ENCODE results near the gene NAALADL2.

Gene NAALADL2

DNA sequence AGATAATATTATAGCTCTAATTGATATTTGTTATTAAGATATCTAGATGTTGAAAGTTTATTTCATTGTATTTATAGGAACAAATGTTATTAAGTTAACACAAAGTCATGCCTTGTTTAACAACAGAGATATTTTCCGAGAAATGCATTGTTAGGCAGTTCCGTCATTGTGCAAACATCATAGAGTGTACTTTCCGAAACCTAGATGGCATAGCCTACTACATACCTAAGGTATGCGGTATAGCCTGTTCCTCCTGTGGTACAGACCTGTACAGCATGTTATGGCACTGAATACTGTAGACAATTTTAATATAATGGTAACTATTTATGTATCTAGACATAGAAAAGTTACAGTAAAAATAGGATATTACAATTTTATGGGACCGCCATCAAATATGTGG is 114.3 kb downstream of the NAALADL2 start:
- DNase-seq (ENCODE audit: low read depth): no peak

DNA sequence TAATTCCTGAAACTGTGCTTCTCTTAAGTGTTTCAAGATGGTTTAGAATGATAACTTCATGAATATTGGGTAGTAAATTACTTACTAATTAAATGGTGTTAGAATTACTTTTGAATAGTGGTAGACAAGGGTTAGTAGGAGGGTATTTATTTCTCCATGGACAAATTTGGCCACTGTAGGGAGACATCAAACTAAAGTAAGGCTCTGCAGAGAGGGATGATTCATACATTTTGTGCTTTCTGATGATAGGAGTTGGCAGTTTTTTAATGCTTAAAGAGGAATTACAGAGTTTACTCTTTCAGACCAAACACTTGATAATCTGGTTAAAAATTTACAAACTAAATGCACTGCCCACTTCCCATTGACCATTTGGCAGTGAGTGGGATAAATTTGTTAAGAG is 127.6 kb downstream of the NAALADL2 start:
- DNase-seq (ENCODE audit: low read depth): no peak

DNA sequence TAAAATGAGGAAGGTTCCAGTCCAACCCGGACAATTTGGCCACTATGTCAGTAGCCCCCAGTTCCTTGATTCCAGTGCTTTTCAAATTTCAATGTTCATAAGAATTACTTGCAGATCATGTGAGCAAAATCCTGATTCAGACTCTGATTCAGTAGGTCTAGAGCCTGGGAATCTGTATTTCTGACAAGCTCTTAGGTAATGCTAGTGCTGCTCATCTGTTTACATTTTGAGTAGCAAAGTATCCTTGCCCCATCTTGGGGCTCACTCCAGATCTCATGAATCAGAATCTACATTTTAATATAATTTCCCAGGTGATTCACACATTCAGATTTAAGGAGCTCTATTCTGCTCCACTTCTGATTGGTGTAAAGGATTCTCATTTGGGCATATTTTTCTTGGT is 142.0 kb downstream of the NAALADL2 start:
- DNase-seq (ENCODE audit: low read depth): no peak

DNA sequence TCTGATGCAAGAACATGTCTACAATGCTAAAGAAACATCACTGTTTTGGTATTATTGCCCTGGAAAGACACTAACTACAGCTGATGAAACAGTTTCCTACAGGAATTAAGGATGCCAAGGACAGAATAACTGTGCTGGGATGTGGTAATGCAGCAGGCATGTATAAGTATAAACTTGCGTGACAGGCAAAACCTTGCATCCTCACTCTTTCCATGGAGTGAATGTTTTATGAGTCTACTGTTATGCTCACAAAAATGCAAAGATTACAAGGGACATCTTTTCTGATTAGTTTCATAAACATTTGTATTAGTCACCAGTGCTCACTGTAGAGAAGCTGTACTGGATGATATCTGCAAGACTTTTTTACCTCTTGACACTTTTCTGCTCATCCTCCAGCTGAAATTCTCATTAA is 143.6 kb downstream of the NAALADL2 start:
- DNase-seq (ENCODE audit: low read depth): no peak

DNA sequence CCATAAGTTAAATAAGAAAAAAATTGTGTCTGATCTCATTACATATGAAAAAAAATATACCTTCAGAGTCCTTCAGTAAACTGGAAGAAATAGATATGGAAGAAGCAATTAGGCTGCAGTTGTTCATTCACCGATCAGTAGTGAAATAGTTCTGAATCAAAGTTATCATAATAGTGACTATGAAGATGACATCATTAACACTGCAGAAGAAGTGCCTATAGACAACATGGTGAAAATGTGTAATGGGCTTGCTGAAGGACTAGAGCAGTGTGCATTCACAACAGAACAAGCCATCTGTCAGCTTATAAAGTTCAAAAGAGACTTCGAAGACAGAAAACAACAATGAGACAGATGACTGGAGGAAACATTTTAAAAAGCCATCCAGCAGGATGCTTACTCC is 144.5 kb downstream of the NAALADL2 start:
- no peak for DNase-seq (ENCODE audit: low read depth)

DNA sequence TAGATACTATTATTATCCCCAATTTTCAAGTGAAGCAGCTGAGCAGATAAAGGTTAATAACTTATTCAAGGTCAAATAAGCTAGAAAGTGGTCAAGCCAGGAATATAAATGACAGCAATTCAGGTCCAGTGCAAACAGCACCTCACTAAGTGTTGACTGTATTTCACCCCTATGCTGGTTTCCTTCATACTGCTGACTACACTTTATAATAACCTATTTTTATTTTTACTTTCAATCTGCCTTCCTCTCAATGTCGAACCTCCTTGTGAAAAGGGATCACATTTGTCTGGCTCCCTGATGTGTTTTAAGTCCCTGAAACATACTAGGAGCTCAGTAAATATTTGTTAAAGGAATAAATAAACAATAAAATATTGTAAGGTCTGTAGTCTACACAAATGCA is 146.1 kb downstream of the NAALADL2 start:
- no peak for DNase-seq (ENCODE audit: low read depth)

DNA sequence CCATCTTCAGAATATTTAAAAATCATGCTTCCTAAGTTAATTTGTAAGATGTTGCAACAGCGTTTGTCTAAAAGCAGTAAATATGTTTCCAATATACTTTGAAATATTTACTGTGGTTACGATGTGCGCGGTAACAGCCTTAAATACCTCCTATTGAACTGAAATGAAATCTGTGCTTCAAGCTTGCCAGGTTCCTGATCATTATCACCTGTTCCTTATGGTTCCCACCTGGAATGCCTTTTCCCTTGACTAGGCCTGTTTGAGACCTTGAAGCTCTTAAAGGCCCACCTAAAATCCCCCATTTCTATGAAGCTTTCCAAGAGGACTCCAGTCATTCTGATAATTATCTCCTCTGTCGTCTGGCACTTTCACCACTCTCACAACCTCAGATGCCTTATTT is 146.7 kb downstream of the NAALADL2 start:
- DNase-seq (ENCODE audit: low read depth): no peak

DNA sequence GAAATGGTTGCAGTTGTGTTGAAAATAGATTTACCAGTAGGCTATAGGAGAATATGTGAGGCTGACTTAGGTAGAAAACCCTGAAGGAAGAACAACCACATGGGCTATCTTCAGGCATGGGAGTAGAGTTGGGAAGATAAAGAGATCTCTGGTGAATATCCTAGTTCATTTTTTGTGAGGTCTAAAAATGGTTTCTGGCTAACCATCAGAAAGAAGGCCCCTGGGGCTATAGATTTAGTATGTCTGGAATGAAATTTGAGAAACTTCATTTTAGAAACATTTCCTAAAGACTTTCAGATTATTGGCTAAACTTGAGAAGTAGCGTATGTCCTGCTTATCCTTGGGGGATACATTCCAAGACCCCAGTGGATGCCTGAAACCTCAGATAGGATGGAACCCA is 148.2 kb downstream of the NAALADL2 start:
- DNase-seq (ENCODE audit: low read depth): no peak

DNA sequence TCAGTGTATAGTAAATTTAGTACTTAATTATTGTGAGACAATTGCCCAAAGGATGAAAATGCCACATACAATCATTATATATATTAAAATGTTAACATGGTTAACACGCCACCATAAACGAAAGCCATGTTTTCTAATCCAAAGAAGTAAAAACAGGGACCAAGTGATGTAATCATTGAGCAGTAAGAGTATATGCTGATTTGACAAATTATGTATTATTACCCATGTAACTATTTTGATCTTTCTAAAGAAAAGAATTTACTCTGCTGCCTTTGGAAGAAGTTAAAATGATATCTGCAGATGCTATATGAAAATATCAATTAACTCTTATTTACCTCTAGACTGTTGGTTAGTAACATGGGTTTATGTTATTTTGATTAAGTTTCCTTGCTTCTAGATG is 150.2 kb downstream of the NAALADL2 start:
- DNase-seq (ENCODE audit: low read depth): no peak

DNA sequence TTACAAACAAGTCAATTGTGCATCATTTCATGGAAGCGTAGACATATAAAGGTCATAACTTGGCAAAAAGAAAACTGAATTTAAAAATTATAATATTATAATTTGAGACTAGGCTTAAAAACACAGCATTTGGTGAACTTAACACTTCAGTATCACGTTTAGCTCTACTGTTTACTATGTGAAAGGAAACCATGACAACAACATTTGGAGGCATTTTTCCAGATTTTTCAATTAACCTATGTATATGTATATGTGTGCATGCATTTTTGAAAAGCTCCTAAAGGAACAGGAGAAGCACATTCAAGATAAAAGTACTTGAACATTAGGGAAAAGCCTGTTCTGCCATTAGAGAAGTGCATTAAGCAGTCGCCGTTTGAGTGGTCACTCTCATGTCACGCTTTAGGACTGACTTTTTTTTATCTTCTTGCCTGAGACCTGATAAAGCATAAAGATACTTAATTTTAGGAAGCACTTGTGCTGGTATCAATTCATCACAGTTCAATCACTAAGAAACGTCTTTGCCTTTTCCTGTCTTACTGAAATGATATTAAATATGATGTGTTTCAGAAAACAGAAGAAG is 156.0 kb downstream of the NAALADL2 start:
- peak; percentile 17 for DNase-seq (ENCODE audit: low read depth)

DNA sequence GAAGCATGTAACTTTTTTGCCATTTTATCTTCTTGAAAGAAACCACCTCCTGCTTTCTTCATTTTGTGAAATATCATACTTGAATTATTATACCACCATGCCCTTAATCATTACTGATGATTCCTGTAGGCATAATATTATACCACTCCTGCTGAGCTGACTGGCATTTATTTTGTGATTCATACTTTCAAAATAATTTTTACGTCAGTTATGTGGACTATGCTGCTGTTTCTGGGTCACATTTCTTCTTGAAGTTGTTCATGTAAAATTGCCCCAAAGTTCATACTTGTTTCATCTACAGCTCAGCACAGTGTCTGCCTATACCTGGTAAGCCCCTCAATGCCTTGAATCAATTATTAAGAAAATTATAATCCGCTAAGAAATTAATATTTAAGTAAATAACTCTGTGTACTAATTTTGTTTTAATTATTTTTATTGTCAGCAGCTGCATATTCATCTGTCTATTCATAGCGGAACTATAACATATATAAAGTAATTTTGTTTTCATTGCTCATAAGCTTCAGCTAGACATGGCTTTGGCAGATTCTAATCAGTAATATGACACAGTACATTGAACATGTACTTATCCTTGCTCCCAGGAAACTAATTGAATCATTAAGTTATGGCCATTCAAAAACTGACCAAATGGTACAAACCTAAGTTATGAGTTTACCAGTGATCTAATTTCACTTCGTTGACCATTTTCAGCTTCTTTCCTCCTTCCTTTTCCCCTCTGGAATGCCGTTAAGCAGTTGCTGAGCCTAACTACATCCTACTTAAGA is 160.0 kb downstream of the NAALADL2 start:
- no peak for DNase-seq (ENCODE audit: low read depth)

DNA sequence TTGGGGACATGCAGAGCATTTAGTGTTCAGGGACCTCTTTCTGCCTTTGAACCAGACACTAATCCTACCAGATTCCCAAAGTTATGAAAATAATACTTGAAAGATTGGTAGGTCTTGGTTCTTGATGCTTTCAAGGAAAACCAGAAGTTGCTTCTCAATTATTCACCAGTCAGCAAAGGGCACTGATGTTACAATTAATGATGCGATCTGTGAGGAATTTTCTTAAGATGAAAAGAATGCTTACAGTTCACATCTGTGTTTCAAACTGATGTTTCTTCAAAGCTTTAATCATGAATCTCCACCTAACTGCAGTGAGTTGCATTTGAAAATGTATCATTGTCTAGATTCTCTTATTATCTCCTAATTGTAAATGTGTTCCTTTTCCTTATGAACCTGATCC is 161.0 kb downstream of the NAALADL2 start:
- DNase-seq (ENCODE audit: low read depth): no peak

DNA sequence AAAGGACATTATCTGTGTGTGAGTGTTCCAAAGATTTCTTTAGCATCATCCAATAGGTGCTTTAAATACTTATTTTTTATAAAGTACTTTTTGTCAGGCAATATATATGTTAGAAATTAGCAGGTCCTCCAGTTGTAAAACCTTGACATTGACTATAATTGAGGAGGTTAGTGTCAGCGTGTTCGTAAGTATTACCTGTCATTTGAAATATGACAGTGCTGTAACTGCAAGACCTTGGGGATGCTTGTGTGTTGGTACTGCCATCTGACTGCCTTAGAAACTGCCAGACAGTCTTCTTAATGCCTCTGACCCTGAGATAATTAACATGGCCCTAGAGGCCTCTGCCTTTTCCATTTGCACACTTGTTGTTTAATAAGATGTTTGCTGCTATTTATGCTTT is 170.7 kb downstream of the NAALADL2 start:
- no peak for DNase-seq (ENCODE audit: low read depth)

DNA sequence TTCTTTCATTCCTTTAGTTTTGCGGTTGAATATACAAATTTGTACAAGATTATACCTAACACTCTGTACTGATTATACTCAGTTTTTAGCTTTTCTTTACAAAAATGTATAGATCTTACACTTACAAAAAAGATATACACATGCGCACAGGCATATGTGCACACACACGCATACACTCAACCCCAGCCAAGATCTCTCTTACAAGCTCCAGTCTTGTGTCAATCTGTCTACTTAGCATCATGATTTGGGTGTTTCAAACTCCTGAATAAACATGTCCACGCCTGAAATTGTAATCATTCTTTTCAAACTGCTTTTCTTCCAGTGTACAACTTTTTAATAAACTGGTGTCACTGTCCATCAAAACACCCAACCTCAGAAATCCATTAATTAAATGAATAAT is 180.7 kb downstream of the NAALADL2 start:
- DNase-seq (ENCODE audit: low read depth): no peak

DNA sequence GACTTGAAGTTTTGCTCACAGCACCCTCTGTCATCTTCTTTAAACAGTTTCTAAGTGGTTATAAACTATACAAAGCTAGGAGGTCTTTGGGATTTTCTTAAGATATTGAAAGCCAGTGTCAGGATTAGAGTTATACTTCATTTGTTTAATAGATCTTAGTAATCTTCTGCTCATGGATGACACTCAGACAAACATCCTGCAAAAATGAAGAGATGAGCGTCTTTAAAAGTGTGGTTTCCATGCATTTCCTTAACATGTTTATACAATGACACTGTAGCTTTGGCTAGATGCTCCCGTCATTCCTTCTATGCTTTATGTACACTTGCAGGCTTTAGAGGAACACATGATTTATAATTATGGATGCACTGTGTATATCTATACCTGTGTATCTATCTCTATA is 182.2 kb downstream of the NAALADL2 start:
- no peak for DNase-seq (ENCODE audit: low read depth)

DNA sequence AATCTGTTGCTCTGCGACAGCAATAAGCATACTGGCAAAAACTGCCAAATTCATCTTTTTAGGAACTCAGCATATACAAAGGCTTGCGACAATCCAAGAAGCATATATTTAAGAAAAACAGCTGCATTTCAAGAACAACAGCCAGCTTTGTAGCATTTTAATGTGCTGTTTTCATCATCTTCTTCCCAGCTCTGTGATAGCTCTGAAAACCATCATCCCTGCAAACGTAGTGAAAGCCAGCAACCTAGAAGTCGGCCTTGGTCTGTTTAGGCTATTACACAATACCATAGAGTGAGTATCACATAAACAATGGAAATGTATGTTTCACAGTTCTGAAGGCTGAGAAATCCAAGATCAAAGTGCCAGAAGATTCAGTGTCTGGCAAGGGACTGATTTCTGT is 187.5 kb downstream of the NAALADL2 start:
- DNase-seq (ENCODE audit: low read depth): no peak

DNA sequence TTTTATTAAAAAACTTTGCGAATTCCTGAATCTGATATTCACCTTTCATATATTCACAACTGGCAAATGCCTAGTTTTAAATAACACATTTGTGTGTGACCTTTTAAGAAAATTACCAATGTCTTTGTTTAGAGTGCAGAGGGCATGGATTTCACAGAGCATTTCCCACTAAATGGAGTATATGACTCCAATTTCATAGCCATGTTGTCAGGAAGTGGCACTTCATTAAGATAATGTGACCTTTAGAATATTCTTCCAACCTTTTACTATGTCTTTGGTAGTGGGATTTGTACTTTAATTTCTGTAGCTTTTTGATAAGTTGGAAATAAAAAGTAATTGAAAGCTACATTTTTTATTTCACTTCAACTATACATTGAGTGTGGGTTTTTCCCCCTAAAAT is 188.7 kb downstream of the NAALADL2 start:
- DNase-seq (ENCODE audit: low read depth): no peak

DNA sequence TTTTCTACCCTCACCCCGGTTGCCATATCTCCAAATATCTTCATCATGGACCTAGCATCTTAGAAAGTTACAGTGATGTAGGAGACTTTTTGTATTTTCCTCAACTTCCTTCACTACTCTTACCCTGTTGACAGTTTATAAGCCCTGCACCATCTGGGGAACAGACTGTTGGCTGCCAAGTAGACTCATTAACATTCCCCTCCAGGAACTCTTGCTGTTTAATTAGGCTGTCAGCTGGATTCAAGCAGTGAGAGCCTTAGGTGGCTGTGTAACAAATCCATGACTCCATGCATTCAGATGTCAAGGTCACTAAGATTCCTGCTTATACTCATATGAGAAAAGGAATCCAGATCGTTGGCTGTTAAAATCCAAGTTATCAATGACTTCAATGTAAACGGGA is 198.3 kb downstream of the NAALADL2 start:
- no peak for DNase-seq (ENCODE audit: low read depth)

DNA sequence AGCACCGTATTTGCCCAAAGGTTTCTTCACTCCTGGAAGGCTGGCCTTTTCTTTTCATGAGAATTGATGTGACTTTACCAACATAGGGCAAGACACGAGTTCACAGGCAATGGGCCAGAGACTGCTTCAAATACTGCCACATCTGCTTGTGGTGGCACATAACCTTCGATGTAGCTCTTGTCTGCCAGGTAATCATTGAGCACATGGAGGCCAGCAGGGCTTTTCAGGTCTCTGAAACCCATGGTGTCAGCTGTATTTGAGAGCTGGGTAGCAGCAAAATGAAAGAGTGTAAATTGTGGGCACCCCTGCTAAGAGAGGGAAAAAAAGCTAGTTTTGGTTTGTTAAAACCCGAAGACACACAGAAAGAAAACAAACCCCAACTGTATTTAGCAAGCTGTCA is 200.7 kb downstream of the NAALADL2 start:
- no peak for DNase-seq (ENCODE audit: low read depth)

DNA sequence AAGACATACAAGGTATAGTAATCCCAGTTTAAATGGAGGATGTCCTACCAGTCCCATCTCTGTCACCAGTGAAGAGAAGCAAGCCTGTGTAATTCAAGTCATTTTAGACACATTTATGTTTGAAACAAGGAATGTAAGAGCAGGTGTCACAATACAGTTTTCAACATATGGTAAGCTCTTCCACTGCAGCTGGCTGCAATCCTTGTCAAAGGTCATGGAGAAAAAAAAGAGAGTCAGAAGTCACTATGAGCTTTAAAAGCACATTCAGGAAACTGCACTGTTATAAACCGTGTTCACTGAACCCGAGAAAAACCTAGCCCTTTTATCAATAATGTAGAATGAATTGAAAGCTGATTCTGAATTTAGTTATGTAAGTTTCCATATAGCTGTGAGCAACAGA is 206.4 kb downstream of the NAALADL2 start:
- no peak for DNase-seq (ENCODE audit: low read depth)

DNA sequence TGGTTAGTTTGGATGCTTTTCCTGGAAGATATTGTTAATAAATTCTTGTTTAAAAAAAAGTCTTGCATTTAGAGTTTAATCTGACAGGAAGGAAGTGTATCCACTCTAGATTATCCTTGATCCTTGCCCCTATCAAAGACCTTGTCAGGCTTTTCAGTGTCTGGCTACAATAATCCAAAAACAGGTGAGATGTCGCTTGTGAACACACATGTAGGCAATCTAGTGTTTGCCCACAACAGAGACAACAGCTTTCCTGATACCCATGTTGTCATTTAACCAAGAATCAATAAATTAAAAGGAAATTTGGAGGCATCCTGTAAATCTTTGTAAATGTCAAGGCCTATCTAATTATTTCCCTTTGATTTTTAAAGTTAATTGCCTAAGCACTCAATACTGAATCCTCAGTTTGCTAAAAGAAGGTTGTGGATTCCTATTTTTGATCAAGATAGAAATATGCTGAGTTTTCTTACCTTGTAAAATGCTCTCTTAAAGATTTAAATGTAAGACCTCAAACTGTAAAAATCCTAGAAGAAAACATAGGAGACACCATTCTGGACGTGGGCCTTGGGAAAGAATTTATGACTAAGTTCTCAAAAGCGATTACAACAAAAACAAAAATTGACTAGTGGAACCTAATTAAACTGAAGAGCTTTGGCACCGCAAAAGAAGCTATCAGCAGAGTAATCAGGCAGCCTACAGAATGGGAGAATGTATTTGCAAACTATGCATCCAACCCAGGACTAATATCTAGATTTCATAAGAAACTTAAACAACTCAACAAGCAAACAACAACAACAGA is 207.7 kb downstream of the NAALADL2 start:
- no peak for DNase-seq (ENCODE audit: low read depth)

DNA sequence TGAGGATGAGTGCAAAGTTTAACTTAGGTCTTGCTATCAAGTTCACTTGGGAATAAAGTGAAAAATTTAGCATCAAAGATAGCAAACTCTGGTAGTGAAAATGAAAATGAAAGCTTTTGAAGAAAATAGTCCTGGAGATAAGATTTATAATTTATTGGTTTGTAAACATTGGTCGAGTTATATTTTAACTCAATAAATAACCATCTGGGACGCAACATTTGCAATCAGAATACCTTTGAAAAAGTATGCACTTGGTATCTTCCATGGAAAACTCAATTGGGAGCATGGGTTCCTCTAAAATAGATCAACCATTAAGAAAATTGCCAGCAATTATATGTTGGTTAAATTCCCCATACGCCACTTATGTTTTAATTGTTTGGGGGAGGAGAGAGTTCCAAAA is 209.5 kb downstream of the NAALADL2 start:
- DNase-seq (ENCODE audit: low read depth): no peak

DNA sequence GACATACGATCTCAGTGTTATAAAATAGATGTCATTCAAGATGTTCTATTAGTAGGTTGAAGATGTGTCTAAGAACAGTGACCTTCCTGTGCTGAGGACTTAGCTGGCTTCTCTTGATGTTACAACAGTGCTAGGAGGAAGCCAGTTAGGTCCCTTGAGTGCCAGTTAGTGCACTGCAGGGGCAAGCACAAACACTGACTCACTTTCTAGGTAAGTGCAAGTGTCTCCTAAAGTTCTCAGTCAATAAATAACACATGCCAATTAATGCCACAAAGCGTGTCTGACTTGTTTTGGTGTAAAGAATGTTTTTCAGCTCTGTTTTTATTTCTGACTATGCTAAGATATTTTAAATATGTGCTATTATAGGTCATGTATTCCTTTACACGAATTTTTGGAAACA is 211.8 kb downstream of the NAALADL2 start:
- DNase-seq (ENCODE audit: low read depth): no peak
